ENCODE results near the gene WBP2. TPM values are rescaled to one million over a fixed set of nuclear protein-coding genes. Genes with fewer than 3 reads are reported as not detected.

The WBP2 gene
- total and polyA plus RNA-seq, 2 of the 13 experiments (the other 11 are each of a cell fraction or from before 2014, with no cell fraction given), result 29.2 to 29.5 TPM

DNA sequence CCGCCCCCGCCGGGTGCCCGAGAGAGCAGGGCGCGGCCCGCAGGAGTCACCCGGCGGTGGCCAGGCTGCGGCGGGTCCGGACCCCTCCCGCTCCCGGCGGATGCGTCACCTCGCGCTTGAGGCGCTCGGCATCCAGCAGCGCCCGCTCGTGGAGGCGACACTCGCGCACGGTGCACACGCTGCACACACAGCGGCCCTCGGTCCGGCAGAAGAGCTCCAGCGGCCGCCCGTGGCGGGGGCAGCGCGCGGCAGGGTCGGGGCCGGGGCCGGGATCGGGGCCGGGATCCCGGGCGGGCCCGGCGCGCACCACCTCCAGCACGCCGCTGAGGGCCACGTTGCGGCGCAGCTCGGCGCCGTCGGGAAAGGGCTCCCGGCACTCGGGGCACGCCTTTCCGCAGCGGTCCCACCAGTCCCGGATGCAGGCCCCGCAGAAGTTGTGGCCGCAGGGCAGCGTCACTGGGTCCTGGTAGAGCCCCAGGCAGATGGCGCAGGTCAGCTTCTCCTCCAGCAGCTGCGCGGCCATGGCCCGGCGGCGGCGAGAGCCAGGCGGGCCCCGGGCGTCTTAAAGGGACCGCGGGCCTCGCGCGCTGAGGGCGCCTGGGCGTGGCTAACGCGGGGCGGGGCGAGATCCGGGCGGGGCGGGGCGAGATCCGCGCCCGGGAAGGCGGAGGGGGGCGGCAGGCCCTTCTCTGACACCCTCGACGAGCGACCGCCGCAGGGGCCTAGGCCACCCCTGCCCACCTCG is 41.5 kb upstream of the WBP2 start, which contains the start of gene TRIM65 (continued):
- TF ChIP-seq, protein P1, sequence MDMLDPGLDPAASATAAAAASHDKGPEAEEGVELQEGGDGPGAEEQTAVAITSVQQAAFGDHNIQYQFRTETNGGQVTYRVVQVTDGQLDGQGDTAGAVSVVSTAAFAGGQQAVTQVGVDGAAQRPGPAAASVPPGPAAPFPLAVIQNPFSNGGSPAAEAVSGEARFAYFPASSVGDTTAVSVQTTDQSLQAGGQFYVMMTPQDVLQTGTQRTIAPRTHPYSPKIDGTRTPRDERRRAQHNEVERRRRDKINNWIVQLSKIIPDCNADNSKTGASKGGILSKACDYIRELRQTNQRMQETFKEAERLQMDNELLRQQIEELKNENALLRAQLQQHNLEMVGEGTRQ (IDR thresholded peaks at IDR 0.05; ENCODE audit: low read depth, low read length), result no peak
- TF ChIP-seq, protein P1 (CRISPR knock-in tag; IDR thresholded peaks at IDR 0.05; ENCODE audit: borderline replicate concordance), result no peak
- TF ChIP-seq RBFOX2 (IDR thresholded peaks at IDR 0.05; ENCODE audit: low read depth, low read length) (peak; percentile 93), KDM1A (CRISPR knock-in tag; IDR thresholded peaks at IDR 0.05) (no peak), ZNF777 (CRISPR knock-in tag; IDR thresholded peaks at IDR 0.05) (peak; percentile 90), ATF7-NPFF (CRISPR knock-in tag; IDR thresholded peaks at IDR 0.05; ENCODE audit: low read depth) (peak; percentile 63; the same call in 1 of the 2 replicates), REPIN1 (CRISPR knock-in tag; IDR thresholded peaks at IDR 0.05; ENCODE audit: borderline replicate concordance, low read depth) (0 out of 2 replicates have a peak, but pooled peaks have one; percentile 58), HNF4A (CRISPR knock-in tag; IDR thresholded peaks at IDR 0.05) (no peak), ZNF331 (CRISPR knock-in tag; IDR thresholded peaks at IDR 0.05) (peak; percentile 77; the same call in 1 of the 2 replicates), ZNF383 (CRISPR knock-in tag; IDR thresholded peaks at IDR 0.05; ENCODE audit: borderline replicate concordance) (peak; percentile 70; the same call in 1 of the 2 replicates), ZNF790 (CRISPR knock-in tag; IDR thresholded peaks at IDR 0.05; ENCODE audit: borderline replicate concordance) (peak; percentile 70; the same call in 1 of the 2 replicates), ZNF746 (CRISPR knock-in tag; IDR thresholded peaks at IDR 0.05) (no peak), AKAP8 (CRISPR knock-in tag; IDR thresholded peaks at IDR 0.05) (peak; percentile 89), ZNF713 (CRISPR knock-in tag; IDR thresholded peaks at IDR 0.05) (0 out of 2 replicates have a peak, but pooled peaks have one; percentile 56), ZNF768 (CRISPR knock-in tag; IDR thresholded peaks at IDR 0.05) (peak; percentile 42; the same call in 1 of the 2 replicates), MXD1 (CRISPR knock-in tag; IDR thresholded peaks at IDR 0.05) (peak; percentile 79), ZNF703 (CRISPR knock-in tag; IDR thresholded peaks at IDR 0.05; ENCODE audit: borderline replicate concordance) (peak; percentile 89; the same call in 1 of the 2 replicates), ZNF816 (CRISPR knock-in tag; IDR thresholded peaks at IDR 0.05; ENCODE audit: borderline replicate concordance) (no peak; the same call in 1 of the 2 replicates), ZBTB21 (CRISPR knock-in tag; IDR thresholded peaks at IDR 0.05) (no peak)
- TF ChIP-seq, protein P2, sequence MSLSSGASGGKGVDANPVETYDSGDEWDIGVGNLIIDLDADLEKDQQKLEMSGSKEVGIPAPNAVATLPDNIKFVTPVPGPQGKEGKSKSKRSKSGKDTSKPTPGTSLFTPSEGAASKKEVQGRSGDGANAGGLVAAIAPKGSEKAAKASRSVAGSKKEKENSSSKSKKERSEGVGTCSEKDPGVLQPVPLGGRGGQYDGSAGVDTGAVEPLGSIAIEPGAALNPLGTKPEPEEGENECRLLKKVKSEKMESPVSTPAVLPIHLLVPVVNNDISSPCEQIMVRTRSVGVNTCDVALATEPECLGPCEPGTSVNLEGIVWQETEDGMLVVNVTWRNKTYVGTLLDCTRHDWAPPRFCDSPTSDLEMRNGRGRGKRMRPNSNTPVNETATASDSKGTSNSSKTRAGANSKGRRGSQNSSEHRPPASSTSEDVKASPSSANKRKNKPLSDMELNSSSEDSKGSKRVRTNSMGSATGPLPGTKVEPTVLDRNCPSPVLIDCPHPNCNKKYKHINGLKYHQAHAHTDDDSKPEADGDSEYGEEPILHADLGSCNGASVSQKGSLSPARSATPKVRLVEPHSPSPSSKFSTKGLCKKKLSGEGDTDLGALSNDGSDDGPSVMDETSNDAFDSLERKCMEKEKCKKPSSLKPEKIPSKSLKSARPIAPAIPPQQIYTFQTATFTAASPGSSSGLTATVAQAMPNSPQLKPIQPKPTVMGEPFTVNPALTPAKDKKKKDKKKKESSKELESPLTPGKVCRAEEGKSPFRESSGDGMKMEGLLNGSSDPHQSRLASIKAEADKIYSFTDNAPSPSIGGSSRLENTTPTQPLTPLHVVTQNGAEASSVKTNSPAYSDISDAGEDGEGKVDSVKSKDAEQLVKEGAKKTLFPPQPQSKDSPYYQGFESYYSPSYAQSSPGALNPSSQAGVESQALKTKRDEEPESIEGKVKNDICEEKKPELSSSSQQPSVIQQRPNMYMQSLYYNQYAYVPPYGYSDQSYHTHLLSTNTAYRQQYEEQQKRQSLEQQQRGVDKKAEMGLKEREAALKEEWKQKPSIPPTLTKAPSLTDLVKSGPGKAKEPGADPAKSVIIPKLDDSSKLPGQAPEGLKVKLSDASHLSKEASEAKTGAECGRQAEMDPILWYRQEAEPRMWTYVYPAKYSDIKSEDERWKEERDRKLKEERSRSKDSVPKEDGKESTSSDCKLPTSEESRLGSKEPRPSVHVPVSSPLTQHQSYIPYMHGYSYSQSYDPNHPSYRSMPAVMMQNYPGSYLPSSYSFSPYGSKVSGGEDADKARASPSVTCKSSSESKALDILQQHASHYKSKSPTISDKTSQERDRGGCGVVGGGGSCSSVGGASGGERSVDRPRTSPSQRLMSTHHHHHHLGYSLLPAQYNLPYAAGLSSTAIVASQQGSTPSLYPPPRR (CRISPR knock-in tag; IDR thresholded peaks at IDR 0.05; ENCODE audit: borderline replicate concordance), result peak; percentile 36; the same call in 1 of the 2 replicates

Measured in HepG2 (cell line).